HG02981 (cell line): Measurements from ENCODE around the gene SLC6A11.

Experiments used
- ATAC-seq: cut with Tn5 transposase; IDR thresholded peaks from one replicate; pipeline ENCODE4 v1.9.1; 2021; ENCODE audit warnings: mild to moderate bottlenecking, moderate library complexity; ENCODE audit not compliant: unreplicated experiment

Gene SLC6A11

GRCh38 chr3:10928407-10928960, 112.5 kb downstream of the SLC6A11 start:
- no peak for ATAC-seq

GRCh38 chr3:10928961-10929471, 113.0 kb downstream of the SLC6A11 start:
- no peak for ATAC-seq

- ATAC-seq, result no peak
These were observed 114.1 kb downstream of the SLC6A11 start for GRCh38 chr3:10929978-10930665.

GRCh38 chr3:10930666-10931040, 114.6 kb downstream of the SLC6A11 start:
- ATAC-seq, result no peak

- no peak for ATAC-seq
These were observed 116.6 kb downstream of the SLC6A11 start for GRCh38 chr3:10932596-10932995.

GRCh38 chr3:10933021-10933420, 117.0 kb downstream of the SLC6A11 start:
- no peak for ATAC-seq

GRCh38 chr3:10933470-10933804, 117.4 kb downstream of the SLC6A11 start:
- ATAC-seq, result no peak

GRCh38 chr3:10933805-10934481, 117.9 kb downstream of the SLC6A11 start:
- ATAC-seq, result no peak

GRCh38 chr3:10935028-10935427, 119.0 kb downstream of the SLC6A11 start:
- ATAC-seq, result no peak

- ATAC-seq, result no peak
These were observed 120.0 kb downstream of the SLC6A11 start for GRCh38 chr3:10935846-10936631.

- ATAC-seq, result no peak
These were observed 120.7 kb downstream of the SLC6A11 start for GRCh38 chr3:10936686-10937085.

GRCh38 chr3:10937141-10937825, 121.3 kb downstream of the SLC6A11 start:
- no peak for ATAC-seq

- ATAC-seq, result no peak
These were observed 123.5 kb downstream of the SLC6A11 start for GRCh38 chr3:10939556-10939955.

- ATAC-seq, result no peak
These were observed 124.1 kb downstream of the SLC6A11 start for GRCh38 chr3:10940106-10940505.

GRCh38 chr3:10941972-10942371, 125.9 kb downstream of the SLC6A11 start:
- ATAC-seq, result no peak

- ATAC-seq, result no peak
These were observed 126.7 kb downstream of the SLC6A11 start for GRCh38 chr3:10942690-10943205.

- ATAC-seq, result no peak
These were observed 128.8 kb downstream of the SLC6A11 start for GRCh38 chr3:10944866-10945265.

GRCh38 chr3:10945683-10946287, 129.8 kb downstream of the SLC6A11 start:
- no peak for ATAC-seq

- ATAC-seq, result no peak
These were observed 130.5 kb downstream of the SLC6A11 start for GRCh38 chr3:10946526-10946925.

- no peak for ATAC-seq
These were observed 132.3 kb downstream of the SLC6A11 start for GRCh38 chr3:10948326-10948725.
